ENCODE results near the gene DIP2A.

- no peak for TF ChIP-seq CTCF (conservative IDR thresholded peaks at IDR 0.05)
- TF ChIP-seq ZFX (IDR thresholded peaks at IDR 0.05), result no peak
Measured at GRCh38 chr21:46429754-46430681, 28.7 kb upstream of the DIP2A start.

Data from C4-2B (cell line).